GM23338 (cell line): ENCODE measurements around the gene USP32.

Experiments
- CREB1 ChIP-seq: fragments of 250-450 bp; sonication (Bioruptor Pico); IDR thresholded peaks from 2 replicates; pipeline ENCODE4 v1.5.0; 2020; ENCODE audit warnings: low read depth, mild to moderate bottlenecking, moderate library complexity
- CTCF ChIP-seq, 2 experiments: fragments of 200-600 bp in 1 of 2; sonication (generic) in 1 of 2; conservative IDR thresholded peaks; 2 replicates each; pipeline versions ENCODE4 v1.5.1 to v1.6.1; 2016 to 2017; ENCODE audit warnings: antibody characterized with exemption in 2 of 2, low read depth in 2 of 2, mild to moderate bottlenecking in 2 of 2, moderate library complexity in 1 of 2
- EZH2 ChIP-seq: fragments of 200-600 bp; sonication (generic); IDR thresholded peaks from one replicate; pipeline ENCODE4 v1.8.0; 2017; ENCODE audit warnings: antibody characterized with exemption, mild to moderate bottlenecking, low read depth; ENCODE audit not compliant: unreplicated experiment
- EZH2phosphoT487 ChIP-seq: fragments of 200-600 bp; sonication (generic); IDR thresholded peaks from one replicate; pipeline ENCODE4 v1.8.1; 2018; ENCODE audit warnings: antibody characterized with exemption; ENCODE audit not compliant: unreplicated experiment
- JUNB ChIP-seq: IDR thresholded peaks from one replicate; pipeline ENCODE4 v1.6.1; 2016; ENCODE audit warnings: antibody characterized with exemption; ENCODE audit not compliant: unreplicated experiment
- POLR2AphosphoS5 ChIP-seq: IDR thresholded peaks from 2 replicates; pipeline ENCODE4 v1.6.1; 2016; ENCODE audit warnings: antibody characterized with exemption, low read depth
- REST ChIP-seq: IDR thresholded peaks from one replicate; pipeline ENCODE4 v1.6.1; 2018; ENCODE audit warnings: antibody characterized with exemption; ENCODE audit not compliant: unreplicated experiment
- ZNF114 ChIP-seq: fragments of 250-450 bp; sonication (Bioruptor Pico); IDR thresholded peaks from 2 replicates; pipeline ENCODE4 v1.5.0; 2020; ENCODE audit warnings: mild to moderate bottlenecking, moderate library complexity
- ZNF331 ChIP-seq: fragments of 250-450 bp; sonication (Bioruptor Pico); IDR thresholded peaks from 2 replicates; pipeline ENCODE4 v1.5.0; 2020; ENCODE audit warnings: low read depth, mild to moderate bottlenecking, moderate library complexity

GRCh38 chr17:60371818-60372510, 20.0 kb downstream of the USP32 start:
- no peak for TF ChIP-seq CTCF (conservative IDR thresholded peaks at IDR 0.05; ENCODE audit: low read depth in 2 of 2)
- no peak for TF ChIP-seq EZH2
- TF ChIP-seq EZH2phosphoT487 = no peak
- TF ChIP-seq REST = no peak
- no peak for TF ChIP-seq POLR2AphosphoS5
- no peak for TF ChIP-seq JUNB
- no peak for TF ChIP-seq CREB1 (CRISPR knock-in tag)
- TF ChIP-seq ZNF114 = no peak
- TF ChIP-seq ZNF331 (CRISPR knock-in tag) = no peak
